GM12892 (cell line): ENCODE data around the gene HOXA11.

Source experiments
- DNase-seq: peaks from one replicate; pipeline ENCODE4 v3.0.0; 2011; ENCODE audit not compliant: insufficient read length
- FAIRE-seq: peaks from 2 replicates; lab custom pipeline; 2011; peaks lifted over from hg19 to GRCh38; lab: Jason Lieb, UNC
- POLR2A ChIP-seq: IDR thresholded peaks from 2 replicates; pipeline ENCODE4 v1.6.1; 2011; ENCODE audit warnings: low read depth, low read length, control low read depth
- POLR2AphosphoS5 ChIP-seq: IDR thresholded peaks from 2 replicates; pipeline ENCODE4 v1.6.1; 2011; ENCODE audit warnings: low read depth, low read length, control low read depth
- TAF1 ChIP-seq: IDR thresholded peaks from 2 replicates; pipeline ENCODE4 v1.6.1; 2011; ENCODE audit warnings: low read depth, mild to moderate bottlenecking, control low read depth, low read length, borderline replicate concordance

HOXA11 gene

DNA sequence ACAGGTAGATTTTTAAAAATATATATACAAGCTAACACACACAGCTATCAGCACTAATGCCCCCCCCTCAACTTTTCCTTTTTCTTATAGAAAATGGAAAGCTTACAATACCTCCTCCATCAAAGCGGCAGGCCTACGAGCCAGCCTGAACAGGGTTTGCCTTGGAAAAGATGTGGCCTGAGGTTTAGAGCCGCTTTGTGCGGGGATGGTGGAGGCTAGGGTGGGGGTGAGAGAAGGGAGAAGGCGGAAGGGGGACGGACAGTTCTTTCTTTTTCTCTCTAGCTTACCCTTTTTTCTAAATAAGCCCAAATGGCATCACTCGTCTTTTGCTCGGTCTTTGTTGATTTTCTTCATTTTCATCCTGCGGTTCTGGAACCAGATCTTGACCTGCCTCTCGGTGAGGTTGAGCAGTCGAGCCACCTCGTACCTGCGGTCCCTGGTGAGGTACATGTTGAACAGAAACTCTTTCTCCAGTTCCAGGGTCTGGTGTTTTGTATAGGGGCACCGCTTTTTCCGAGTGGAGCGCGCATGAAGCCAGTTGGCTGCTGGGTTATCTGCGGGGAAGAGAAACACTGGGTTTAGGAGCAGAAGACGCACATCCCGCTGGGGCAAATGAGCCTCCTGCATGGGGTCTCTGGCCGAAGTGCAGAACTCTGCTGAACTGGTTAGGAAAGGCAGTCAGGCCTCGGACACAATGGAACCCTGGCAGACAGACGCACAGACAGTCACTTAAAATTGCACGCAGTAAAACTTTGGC is 21.6 kb downstream of the HOXA11 start:
- DNase-seq (no peak), FAIRE-seq (no peak)
- TF ChIP-seq POLR2A, result no peak
- TF ChIP-seq TAF1, result no peak
- no peak for TF ChIP-seq POLR2AphosphoS5

DNA sequence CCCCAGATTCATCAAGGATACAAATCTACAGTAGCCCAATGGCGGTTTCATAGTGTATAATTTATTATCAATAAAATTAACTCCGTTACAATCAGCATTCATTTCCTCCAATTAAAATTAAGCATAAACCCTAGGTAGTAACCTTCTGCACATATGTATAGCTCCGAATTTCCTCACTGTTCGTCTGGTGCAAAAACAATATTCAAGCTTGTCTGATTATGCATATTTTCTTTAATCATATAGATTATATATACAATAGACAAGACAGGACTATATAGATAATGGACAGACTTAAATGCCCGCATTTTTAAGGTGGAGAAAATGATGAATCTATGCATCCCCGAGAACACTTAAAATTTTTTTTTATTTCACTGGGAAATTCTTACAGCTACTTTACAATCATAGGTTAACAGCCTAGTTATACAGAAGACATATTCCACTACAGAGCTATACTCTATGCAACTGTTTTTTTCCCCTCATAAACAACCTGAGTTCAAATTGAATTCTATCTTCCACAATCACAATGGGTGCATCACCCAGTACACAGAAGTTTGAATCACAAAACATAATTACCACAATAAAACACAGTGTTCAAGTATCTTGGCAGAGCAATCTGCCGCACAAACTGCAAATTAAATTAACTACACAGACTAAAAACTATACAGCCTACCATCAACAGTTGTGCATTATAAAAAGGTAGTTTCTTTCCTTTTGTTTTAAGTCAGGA is 22.3 kb downstream of the HOXA11 start:
- DNase-seq (no peak), FAIRE-seq (no peak)

DNA sequence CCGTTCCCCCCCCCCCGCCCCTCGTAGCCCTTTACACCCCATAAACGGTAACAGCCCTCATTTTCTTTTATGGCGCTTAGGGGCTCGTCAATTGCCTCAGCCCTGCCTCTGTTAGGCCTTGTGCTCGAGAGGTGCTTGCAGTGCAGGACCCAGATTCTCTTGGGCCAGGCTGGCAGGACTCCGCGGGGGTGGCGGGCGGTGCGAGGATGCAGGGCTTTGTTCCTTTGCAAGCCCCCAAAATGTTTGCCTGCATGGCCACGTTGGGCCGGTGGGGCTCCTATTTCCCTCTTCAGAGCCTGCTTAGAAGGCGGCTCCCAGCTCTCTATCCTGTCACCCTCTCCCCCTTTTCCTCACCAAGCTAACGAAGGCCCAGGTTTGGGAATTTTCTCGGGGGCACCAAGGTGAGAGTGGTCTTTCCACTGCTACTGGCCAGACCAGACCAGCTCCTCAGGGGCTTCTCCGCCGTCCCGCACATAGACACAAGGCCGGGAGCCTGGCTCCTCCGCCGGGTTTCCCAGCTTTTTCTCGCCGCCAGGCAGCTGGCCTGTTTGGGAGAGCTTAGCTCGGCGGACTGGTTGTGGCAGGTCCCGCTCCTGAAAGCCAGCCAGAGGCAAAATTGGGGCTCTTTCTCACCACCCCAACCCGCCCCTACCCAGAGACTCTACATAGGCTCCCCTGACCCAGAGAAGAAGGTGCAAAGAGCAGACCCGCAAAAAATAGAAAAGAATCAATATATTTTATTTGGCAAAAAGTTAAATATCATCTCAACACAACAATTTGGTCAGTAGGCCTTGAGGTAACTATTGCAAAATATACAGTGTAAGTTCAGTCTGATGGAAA is 23.1 kb downstream of the HOXA11 start:
- DNase-seq (no peak), FAIRE-seq (no peak)
- TF ChIP-seq POLR2AphosphoS5 (no peak), POLR2A (no peak), TAF1 (no peak)

More for the DNA sequence above, 22.3 kb downstream of the HOXA11 start:
- TF ChIP-seq TAF1 (no peak), POLR2A (no peak), POLR2AphosphoS5 (no peak)

DNA sequence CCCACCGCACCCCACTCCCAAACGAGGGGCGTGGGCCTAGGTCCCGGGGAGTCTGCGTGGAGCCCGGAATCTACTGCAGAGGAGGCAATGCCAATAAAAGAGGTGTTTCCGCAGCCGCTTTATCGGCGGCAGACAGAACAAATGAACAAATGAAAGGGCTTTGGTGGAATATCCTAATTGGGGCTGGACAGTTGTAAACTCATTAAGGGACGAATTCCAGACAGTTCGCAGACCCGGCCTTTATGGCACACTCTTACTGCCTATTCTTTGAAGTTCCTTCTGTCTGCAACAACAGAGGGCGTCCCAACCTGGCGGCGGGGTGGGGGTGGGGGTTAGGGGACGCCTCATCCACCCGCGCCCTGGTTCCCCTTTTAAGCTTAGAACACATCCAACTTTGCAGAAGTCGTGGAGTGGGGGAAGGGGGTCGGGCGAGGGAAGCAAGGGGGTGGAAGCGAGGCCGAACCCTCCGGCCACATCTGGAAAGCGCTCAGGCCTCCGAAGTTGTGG is 23.8 kb downstream of the HOXA11 start:
- FAIRE-seq (no peak), DNase-seq (no peak)
- TF ChIP-seq POLR2AphosphoS5 (no peak), TAF1 (no peak)

DNA sequence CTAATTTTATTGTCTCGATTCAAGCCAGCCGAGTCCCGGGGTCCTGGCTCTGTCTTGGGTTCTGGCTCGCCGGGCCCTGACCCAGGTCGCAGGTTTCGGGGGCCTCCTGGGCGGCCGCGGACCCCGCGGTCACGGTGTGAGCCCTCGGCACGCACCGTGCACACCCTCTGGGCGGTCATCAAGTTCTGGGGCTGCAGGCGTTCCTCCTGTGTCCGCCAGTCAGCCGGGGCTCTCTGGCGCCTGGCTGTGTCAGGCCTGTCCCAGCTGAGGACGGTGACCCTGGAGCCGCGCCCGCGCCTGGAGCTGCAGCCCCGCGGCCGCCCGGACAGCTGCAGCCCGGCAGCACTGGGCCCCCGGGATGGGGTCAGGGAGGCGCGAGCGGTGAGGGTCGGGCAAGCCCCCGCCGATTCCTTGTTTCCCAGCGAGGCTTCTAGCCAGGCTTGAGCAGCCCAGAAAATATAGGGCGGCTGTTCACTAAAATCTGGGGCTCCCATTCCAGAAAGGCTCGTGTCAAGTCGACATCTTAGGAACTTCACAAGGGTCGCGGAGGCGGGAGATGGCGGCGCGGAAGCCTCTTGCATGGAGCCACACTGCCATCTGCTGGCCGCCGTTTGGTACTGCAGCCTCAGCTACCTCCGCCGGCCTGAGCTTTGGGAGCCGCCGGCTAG is 24.4 kb downstream of the HOXA11 start:
- DNase-seq (peak; percentile 87), FAIRE-seq (peak; percentile 85)
- TF ChIP-seq POLR2A, result no peak
- TF ChIP-seq TAF1, result no peak
- no peak for TF ChIP-seq POLR2AphosphoS5

DNA sequence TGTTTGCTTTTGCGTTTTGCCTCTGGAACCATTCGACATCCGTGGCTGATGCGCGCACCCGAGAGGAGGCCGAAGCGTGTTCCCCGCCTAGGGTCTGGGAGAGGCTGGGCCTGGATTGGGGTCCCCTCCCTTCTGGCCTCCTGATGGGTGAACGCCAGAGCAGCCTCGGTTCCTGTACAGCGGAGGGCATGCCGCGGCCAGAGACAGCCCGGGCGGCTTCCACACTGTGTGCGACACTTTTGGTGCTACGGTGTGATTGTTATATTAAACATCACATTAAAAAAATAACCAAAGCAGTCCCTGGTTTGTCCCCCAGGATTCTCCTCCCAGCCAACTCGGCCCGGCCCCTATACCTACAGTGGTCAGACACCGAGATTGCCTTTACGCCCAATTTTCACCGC is 24.9 kb downstream of the HOXA11 start:
- no peak for DNase-seq
- no peak for TF ChIP-seq TAF1
- no peak for FAIRE-seq

DNA sequence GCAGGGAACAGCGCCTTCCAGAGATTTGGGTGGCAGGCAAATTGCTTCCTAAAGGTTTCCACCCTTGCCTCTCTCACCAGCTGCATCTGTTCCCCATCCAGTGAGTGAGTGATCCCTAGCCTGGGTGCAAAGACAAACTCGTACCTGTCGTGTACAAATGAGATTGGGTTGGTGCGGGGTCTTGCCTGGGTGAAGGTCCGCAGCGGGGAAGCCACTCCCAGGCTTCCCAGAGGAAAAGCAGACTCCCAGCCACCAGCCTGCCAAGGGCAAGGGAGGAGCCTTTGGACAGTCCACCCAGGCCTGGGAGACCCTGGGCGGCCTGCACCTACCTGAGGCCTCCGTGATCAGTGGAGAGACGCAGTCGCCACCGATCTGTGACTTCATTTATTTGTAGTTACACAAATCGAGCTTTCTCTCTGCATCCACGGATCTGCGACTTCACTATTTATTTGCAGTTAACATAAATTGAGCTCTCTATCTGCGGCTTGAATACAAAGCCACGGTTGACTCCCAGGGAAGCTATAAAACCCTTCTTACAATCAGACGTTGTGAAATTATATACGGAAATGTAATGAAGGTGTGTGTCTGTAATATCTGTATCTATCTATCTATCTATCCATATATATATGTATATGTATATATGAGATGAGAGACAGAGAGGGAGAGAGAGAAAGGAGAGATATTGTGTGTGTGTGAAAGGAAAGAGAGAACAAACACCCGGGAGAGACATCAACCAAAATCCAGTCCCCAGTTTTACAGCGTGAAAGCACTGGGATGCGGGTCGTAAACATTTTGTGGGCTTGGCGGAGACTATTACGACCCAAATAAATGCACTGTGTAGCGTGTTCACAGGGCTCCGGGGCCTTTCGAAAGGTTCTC is 25.5 kb downstream of the HOXA11 start:
- FAIRE-seq, result no peak
- TF ChIP-seq POLR2AphosphoS5 (no peak), TAF1 (no peak), POLR2A (no peak)
- DNase-seq, result no peak

DNA sequence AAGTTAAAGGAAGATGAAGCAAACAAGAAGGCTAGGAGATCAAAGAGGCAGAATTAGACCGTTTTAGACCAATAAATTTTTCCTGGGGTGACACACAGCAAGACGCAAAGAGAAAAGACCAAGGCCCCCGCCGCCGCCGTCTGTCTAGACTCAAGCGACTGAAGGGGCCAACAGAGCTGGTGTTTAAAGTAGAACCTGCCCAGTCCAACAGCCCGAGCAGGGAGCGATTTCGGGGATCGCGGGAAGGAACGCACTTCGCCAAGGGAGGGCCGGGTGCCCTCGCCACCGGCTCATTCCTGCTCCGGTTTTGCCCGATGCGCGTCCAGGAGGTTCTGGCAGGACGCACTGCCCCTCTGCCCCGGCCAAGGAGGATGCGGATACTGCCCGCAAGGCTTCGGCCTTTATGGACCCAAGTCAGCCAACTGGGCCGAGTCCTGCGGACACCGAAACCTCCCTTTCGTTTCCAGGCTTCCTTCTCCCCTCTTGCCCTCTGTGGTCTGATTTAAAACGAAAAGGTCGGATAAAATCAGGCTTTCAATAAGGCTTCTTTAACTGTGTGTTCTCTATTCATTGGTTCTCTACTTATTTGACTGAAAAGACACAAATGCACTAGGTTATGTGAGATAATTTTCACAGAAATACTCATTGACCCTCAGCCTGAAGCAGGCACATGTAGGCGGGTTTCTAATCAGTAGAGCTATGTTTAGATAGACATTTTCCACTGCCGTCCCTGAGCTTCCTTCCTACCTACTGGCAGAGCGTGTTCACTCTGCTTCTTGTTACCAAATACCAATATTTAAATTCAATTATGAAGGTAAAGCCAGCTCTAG is 26.4 kb downstream of the HOXA11 start:
- no peak for TF ChIP-seq TAF1
- DNase-seq, result no peak
- no peak for FAIRE-seq

DNA sequence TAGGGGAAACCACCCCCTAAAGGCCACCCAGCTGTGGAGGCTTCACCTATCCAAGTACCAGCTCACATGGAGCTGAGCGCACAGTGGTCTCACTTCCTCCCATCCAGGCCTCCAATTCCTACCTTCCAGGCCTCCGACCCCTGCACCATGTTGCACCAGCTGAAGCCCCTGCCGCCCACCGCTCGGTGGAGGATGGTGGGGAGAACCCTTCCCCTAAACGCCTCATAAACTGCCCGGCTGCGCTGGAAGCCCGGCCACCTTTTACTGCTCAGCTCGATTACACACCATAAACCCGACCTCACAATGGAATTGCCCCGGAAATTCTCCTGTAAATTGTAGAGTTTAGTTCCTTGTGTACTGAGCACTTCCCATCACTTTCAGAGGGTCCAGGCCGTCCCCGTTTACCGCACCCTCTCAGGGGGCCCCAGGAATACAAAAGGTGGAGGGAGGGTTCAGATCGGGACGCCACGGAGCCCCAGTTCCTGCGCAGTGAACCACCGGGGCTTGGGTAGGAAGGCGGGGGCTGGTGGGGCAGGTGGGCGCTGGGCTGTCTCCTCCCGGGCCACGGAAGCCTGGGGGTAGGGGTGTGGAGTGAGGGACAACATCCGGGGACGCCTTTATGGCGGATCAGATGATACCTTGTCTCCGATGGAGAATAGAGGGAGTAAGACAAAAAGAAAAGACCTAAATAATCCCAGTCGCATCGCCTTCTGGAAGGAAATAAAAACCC is 27.2 kb downstream of the HOXA11 start:
- FAIRE-seq (no peak), DNase-seq (no peak)
- TF ChIP-seq TAF1 (no peak), POLR2AphosphoS5 (no peak), POLR2A (no peak)
